H7 (cell line): Measurements from ENCODE around the gene TSGA10IP. TPM values are rescaled to one million over a fixed set of nuclear protein-coding genes. Genes with fewer than 3 reads are reported as not detected.
"Not testable (repeated sequence)": the region's sequence is repeated elsewhere in the genome, so short reads cannot be mapped to it uniquely, and the experiment has no call there.

Source experiments
- DNase-seq: peaks from one replicate; pipeline ENCODE4 v3.0.0; 2012
- H3K27me3 ChIP-seq: 2 replicates; pipeline ENCODE4 v1.6.0; 2011; ENCODE audit warnings: mild to moderate bottlenecking, low read length; ENCODE audit not compliant: control insufficient read depth, insufficient read depth
- H3K36me3 ChIP-seq: replicated peaks from 2 replicates; pipeline ENCODE4 v1.5.1; 2011; ENCODE audit warnings: low read length; ENCODE audit not compliant: control insufficient read depth, insufficient read depth
- H3K4me3 ChIP-seq: 2 replicates; pipeline ENCODE4 v1.5.1; 2011; ENCODE audit warnings: low read depth, mild to moderate bottlenecking, control low read depth, low read length, moderate library complexity; ENCODE audit not compliant: insufficient read depth
- total RNA-seq: library from RNA; depleted of rRNA; stranded (reverse); fragments of >200 nt; shearing (Covaris generic); gene quantifications from 2 replicates; pipeline ENCODE4 v1.2.3, GENCODE V29; 2014

The TSGA10IP gene
- total RNA-seq, 1 experiment from 2014 or later, result 1.7 TPM

DNA sequence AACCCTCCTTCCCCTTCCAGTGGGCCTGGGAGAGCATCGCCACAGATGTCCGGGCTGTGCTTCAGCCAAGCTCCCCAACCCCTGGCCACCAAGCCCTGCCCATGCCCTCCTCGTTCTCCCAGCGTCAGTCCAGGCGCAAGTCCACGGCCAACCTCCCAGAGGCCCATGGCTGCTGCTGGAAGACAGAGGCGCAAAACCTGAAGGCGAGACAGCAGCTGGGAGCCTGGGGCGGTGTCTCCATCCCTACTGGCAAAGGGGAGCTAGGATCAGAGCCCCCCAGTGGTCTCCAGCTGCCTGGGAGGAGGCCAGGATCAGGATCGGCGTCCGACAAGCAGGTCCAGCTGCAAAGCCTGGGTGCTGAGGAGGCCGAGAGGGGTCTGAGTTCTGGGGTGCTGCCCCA, 1.9 kb downstream of the TSGA10IP start:
- no peak overlapping the region for H3K4me3 ChIP-seq
- peak; percentile 81 for DNase-seq
- no peaks in the 10 kb centered on the region for H3K27me3 ChIP-seq
- H3K36me3 ChIP-seq, result no peaks in the 10 kb centered on the region

DNA sequence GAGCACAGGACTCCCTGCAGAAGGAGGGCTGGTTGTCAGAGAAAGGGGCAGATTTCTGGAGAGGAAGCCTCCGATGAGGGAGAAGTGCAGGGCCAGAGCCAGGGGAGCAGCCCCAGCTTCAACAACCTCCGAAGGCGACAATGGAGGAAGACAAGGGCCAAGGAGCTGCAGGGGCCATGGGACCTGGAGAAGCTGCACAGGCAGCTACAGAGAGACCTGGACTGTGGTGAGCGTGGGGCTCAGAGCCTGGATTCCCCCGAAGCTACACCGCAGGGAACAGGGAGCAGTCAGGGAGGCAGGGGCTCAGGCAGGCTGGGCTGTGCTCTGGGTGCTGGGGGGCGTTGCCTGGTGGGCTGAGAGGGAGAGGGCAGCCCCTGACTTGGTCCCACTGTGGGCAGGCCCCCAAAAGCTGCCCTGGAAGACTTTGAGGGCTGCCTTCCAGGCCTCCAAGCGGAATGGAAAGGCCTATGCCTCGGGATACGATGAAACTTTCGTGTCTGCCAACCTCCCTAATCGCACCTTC, 2.4 kb downstream of the TSGA10IP start:
- Histone ChIP-seq H3K36me3 (no peaks in the 10 kb centered on the region), H3K4me3 (no peak overlapping the region), H3K27me3 (no peaks in the 10 kb centered on the region)
- no peak for DNase-seq

DNA sequence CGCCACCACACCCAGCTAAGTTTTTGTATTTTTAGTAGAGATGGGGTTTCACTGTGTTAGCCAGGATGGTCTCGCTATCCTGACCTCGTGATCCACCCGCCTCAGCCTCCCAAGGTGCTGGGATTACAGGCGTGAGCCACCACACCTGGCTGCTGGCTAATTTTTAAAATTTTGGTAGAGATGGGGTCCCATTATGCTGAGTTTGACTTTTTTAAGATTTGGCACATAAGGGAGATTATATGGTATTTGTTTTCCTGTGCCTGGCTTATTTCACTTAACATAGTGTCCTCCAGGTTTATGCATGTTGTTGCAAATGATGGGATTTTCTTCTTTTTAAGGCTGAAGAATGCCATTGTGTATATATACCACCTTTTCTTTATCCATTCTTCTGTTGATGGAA, 5.4 kb downstream of the TSGA10IP start:
- not testable (repeated sequence) for H3K36me3 ChIP-seq, H3K27me3 ChIP-seq, DNase-seq, H3K4me3 ChIP-seq

DNA sequence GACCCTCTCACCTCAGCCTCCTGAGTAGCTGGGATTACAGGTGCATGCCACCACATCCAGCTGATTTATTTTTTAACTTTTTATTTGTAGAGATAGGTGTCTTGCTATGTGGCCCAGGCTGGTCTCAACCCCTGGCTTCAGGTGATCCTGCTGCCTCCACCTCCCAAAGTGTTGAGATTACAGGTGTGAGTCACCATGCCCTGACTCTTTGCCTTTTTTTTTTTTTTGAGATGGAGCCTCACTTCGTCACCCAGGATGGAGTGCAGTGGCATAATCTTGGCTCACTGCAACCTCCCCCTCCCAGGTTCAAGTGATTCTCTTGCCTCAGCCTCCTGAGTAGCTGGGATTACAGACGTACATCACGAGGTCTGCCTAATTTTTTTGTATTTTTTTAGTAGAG, 6.4 kb downstream of the TSGA10IP start:
- H3K36me3 ChIP-seq, H3K4me3 ChIP-seq, H3K27me3 ChIP-seq, DNase-seq: not testable (repeated sequence)

DNA sequence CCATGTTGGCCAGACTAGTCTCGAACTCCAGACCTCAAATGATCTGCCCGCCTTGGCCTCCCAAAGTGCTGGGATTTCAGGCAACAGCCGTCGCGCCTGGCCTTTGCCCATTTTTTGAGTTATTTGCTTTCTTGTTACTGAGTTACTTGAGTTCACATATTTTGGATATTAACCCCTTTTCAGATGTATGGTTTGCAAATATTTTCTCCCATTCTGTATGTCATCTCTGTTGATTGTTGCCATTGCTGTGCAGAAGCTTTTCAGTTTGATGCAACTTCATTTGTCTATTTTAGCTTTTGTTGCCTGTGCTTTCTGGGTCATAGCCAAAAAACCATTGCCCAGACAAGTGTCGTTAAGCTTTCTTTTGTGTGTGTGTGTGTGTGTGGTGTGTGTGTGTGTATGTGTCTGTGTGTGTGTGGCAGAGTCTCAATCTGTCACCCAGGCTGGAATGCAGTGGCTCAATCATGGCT, 6.8 kb downstream of the TSGA10IP start:
- Histone ChIP-seq H3K36me3 (no peaks in the 10 kb centered on the region), H3K4me3 (no peak overlapping the region), H3K27me3 (no peaks in the 10 kb centered on the region)
- DNase-seq, result no peak

DNA sequence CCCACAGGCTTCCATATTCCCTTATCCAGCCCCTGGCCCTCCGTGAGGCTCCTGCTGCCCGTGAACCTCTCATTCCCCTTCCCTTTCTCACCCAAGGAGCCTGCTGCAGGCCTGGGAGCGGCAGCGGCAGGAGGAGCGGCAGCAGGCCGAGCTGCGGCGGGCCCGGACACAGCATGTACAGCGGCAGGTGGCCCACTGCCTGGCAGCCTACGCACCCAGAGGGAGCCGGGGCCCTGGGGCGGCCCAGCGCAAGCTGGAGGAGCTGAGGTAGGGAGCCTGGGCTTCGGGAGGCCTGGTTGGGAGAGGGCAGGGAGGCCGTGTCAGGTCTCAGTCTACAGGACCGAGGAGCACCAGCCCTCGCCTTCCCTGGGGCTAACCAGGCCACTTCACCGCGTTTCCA, 8.2 kb downstream of the TSGA10IP start:
- Histone ChIP-seq H3K4me3 (no peak overlapping the region), H3K27me3 (no peaks in the 10 kb centered on the region), H3K36me3 (no peaks in the 10 kb centered on the region)
- peak; percentile 55 for DNase-seq

DNA sequence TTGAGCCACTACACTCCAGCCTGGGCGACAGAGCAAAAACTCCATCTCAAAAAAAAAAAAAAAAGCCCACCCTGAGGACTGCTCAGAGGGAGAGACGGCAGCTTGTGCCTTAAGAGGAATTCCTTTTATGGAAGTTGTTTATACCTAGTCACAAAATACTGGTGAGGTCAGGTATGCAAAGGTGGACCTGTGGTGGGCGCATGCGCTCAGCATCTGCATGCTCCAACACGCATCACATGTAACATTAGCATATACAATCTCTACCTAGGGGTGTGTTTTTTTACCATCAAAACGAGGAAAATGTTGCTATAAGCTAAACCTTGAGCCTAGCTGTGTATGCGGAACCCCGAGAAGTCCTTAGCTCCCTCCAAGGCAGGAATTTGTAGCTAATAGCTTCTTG, 9.5 kb downstream of the TSGA10IP start:
- Histone ChIP-seq H3K27me3 (no peaks in the 10 kb centered on the region), H3K36me3 (no peaks in the 10 kb centered on the region), H3K4me3 (no peak overlapping the region)
- DNase-seq, result no peak

DNA sequence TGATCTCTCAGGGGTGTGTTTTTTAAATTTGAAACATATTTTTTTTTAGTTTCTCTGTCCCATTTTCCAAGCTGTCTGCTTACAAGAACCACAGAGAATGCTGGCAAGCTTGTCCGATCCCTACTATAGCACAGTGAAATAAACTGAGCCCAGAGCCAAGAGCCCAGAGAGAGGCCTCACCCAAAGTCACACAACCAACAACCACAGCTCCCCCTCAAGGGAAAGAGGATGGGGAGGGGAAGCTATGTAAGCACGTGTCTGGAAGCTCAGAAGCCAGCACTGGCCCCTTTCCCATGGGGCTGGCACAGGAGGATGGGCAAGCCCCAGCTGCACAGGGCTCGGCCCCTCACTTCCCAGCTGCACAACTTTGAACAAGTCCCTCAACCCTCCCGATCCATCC, 13.0 kb downstream of the TSGA10IP start:
- DNase-seq, result no peak
- Histone ChIP-seq H3K27me3 (no peaks in the 10 kb centered on the region), H3K36me3 (no peaks in the 10 kb centered on the region), H3K4me3 (no peak overlapping the region)

DNA sequence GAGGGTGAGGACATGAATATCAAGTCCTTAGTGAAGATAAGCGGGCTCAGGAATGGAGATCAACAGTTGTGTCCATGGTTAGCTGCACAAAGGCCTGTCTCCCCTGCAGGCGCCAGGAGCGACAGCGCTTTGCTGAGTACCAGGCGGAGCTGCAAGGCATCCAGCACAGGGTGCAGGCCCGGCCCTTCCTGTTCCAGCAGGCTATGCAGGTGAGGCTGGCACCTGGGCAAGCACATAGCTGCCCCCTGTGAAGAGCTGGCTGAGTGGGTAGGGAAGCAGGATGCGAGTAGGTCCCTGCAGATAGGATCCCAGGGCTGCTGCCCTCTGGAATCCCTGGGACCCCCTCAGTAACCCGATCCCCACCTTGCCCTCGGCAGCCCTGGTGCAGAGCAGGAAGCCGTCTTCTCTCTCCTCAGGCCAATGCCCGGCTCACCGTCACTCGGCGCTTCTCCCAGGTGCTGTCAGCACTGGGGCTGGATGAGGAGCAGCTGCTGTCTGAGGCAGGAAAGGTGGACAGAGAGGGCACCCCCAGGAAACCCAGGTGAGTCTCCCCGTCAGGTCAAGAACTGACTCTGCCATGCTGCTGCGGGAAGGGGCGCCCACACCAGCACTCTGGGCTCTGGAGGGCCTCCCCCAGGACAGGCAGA, 13.6 kb downstream of the TSGA10IP start:
- H3K4me3 ChIP-seq, result no peak overlapping the region
- H3K36me3 ChIP-seq, result peaks cover 2% of the 10 kb centered on the region
- peak; percentile 65 for DNase-seq
- no peaks in the 10 kb centered on the region for H3K27me3 ChIP-seq

DNA sequence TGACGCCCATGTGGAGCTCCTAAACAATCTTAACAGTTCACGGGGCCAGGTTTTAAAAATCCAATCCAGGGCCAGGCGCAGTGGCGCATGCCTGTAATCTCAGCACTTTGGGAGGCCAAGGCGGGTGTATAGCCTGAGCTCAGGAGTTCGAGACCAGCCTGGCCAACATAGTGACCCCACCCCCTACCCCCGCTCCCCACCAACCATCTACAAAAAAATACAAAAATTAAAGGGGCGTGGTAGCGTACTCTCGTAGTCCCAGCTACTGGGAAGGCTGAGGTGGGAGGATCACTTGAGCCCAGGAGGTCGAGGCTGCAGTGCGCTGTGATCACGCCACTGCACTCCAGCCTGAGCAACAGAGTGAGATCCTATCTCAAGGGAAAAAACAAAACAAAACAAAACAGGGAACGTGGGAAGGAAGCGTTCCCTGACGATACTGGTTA, 15.6 kb downstream of the TSGA10IP start:
- Histone ChIP-seq H3K27me3 (no peaks in the 10 kb centered on the region), H3K4me3 (peak overlapping the region; percentile 97), H3K36me3 (peaks cover 16% of the 10 kb centered on the region)
- DNase-seq, result no peak

DNA sequence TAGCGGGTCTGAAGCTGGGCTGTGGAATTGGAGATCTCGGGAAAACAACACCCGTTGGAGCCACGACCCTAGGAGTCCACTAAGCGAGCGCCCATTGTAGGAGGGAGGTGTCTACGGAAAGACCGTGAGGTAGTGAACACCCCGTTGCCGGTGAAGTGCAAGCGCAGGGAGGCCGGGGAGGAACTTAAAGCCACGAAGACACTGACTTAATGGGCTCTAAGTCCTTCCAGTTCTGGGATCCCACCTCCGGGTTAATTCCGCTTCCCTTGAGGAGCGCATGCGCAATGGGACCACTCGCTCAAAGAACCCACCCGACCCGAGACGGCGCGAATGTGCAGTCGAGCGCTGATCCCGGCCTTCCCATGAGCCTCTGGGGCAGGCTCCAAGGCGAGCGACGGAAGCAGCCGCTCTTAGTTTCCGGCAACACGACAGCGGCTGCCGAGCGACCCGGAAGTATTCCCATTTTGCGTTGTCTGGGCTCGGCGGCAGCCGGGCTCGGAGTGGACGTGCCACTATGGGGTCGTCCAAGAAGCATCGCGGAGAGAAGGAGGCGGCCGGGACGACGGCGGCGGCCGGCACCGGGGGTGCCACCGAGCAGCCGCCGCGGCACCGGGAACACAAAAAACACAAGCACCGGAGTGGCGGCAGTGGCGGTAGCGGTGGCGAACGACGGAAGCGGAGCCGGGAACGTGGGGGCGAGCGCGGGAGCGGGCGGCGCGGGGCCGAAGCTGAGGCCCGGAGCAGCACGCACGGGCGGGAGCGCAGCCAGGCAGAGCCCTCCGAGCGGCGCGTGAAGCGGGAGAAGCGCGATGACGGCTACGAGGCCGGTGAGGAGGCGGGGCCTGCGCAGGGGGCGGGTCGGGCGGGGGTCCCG, 16.2 kb downstream of the TSGA10IP start, which contains the start of gene SART1:
SART1 (plus strand) TSS at position 468 of the 874 bp plus-strand sequence; CDS start at position 515, 47 bp downstream.
- Histone ChIP-seq H3K4me3 (peak within 1 kb of the TSS; percentile 97), H3K36me3 (peaks cover 22% of the 10 kb centered on the region), H3K27me3 (no peaks in the 10 kb centered on the region)
- peak; percentile 99 for DNase-seq

DNA sequence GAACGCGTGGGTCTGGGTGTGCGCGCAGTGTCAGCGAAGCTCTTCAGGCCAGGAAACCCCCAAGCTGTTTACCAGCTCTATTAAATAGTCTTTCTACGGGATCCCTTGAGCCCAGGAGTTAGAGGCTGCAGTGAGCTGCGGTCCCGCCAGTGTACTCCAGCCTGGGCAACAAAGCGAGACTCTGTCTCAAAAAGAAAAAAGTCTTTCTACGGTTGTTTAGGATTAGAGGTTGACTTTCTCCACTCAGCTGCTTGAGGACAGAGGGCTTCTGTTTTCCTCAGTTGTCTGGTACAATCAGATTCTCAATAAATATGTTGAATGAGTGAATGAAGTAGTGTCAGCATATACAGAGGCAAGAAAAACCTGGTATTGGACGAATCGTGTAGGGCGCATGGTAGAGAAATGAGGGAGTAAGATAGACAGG, 16.9 kb downstream of the TSGA10IP start:
- Histone ChIP-seq H3K36me3 (peaks cover 27% of the 10 kb centered on the region), H3K4me3 (peak overlapping the region; percentile 97), H3K27me3 (no peaks in the 10 kb centered on the region)
- DNase-seq, result no peak

DNA sequence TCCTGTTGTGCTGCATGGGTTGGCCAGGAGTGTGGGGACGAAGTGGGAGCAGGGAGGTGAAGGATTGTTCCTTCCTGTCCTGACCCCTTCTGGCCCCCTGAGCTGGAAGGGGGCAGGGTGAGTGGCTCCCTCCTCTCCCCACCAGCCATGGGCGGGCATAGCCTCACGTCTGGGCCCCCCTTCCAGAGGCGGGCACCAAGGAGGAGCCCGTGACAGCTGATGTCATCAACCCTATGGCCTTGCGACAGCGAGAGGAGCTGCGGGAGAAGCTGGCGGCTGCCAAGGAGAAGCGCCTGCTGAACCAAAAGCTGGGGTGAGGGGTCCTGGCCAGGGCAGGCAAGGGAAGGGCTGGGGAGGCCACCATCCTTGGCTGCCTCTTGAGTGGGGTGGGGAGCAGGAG, 19.6 kb downstream of the TSGA10IP start:
- DNase-seq, result no peak
- H3K27me3 ChIP-seq, result no peaks in the 10 kb centered on the region
- H3K4me3 ChIP-seq, result no peak overlapping the region
- peaks cover 36% of the 10 kb centered on the region for H3K36me3 ChIP-seq

DNA sequence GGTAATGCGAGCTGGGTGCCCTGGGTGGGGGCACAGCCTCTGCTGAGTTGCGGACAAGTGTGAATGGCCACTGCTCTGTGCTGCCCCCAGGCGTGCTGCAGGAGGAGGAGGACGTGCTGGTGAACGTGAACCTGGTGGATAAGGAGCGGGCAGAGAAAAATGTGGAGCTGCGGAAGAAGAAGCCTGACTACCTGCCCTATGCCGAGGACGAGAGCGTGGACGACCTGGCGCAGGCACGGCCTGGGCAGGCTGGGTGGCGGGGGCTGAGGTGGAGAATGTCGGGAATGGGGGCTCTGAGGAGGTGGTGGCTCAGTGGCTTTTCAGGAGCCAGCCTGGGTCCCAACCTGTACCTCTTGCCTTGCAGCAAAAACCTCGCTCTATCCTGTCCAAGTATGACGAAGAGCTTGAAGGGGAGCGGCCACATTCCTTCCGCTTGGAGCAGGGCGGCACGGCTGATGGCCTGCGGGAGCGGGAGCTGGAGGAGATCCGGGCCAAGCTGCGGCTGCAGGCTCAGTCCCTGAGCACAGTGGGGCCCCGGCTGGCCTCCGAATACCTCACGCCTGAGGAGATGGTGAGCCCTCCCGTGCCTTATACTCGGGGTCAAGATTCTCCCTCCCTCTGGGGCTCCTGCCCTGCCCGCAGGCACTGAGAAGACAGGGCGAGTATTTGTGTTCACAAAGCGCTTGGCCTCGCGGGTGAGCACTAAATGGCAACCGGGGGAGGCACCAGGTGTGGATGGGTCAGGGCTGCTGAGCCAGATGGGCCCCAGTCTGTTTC, 20.9 kb downstream of the TSGA10IP start:
- Histone ChIP-seq H3K27me3 (no peaks in the 10 kb centered on the region), H3K36me3 (peaks cover 36% of the 10 kb centered on the region), H3K4me3 (no peak overlapping the region)
- DNase-seq, result peak; percentile 53
